ENCODE results near the gene ZNF331. TPM values are rescaled to one million over a fixed set of nuclear protein-coding genes. Genes with fewer than 3 reads are reported as not detected.
A peak's percentile ranks its signal among the peaks of the same experiment; 100 is the strongest.

Gene ZNF331
- polyA plus RNA-seq, 3 donors: 6.6 to 42.4 (median 9.5) TPM

DNA sequence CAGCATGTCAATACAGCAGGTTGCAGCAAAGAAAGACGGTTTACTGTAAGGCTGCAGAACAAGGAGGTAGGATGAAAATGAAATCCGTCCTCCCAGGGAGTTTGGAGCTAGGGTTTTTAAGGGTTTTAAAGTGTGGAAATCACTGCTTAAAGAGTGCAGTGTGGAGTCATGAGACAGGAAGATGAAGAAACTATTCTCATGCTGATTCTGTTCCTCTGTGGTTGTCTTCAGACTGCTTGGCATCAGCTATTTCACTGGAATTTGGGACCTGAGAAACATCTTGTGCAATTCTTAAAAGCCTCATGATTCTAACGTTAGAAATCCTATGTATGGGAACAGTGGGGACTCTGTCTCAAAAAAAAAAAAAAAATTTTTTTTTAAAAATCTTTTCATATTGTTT is 11.4 kb downstream of the ZNF331 start:
- H3K27me3 Mint-ChIP-seq (ENCODE audit: low read depth in 3 of 3): peaks cover 0 to 2% (median 0%) of the 10 kb centered on the region in 3 donors
- Histone ChIP-seq H3K36me3 (replicated peaks in 1 of 2; ENCODE audit: control insufficient read depth in 1 of 2, insufficient read depth in 2 of 2, low read length in 2 of 2) (peaks cover 0 to 8% of the 10 kb centered on the region in 2 donors), H3K27ac (ENCODE audit: low read depth in 1 of 2, low read length in 2 of 2) (peak overlapping the region; percentile 74 to 83), H3K4me1 (ENCODE audit: control insufficient read depth in 1 of 2, insufficient read depth in 2 of 2, low read length in 2 of 2) (peaks cover 27 to 34% of the 10 kb centered on the region in 2 donors), H3K9me3 (replicated peaks in 1 of 2; ENCODE audit: control insufficient read depth in 1 of 2, insufficient read depth in 1 of 2, low read length in 2 of 2) (peaks cover 9 to 12% of the 10 kb centered on the region in 2 donors), H3K27me3 (ENCODE audit: control insufficient read depth in 2 of 2, insufficient read depth in 2 of 2, low read length in 2 of 2) (no peaks in the 10 kb centered on the region), H2AFZ (ENCODE audit: insufficient read depth, low read depth, low read length, poor library complexity, severe bottlenecking) (no peak overlapping the region), H3K9ac (ENCODE audit: insufficient read depth, low read length, poor library complexity, severe bottlenecking) (no peak overlapping the region), H3K4me2 (replicated peaks; ENCODE audit: extremely low read depth, low read length, poor library complexity, severe bottlenecking) (peak overlapping the region; percentile 41), H3K79me2 (ENCODE audit: insufficient read depth, low read length) (no peaks in the 10 kb centered on the region), H3K4me3 (replicated peaks in 1 of 3; ENCODE audit: low read depth in 2 of 3, low read length in 3 of 3) (peak overlapping the region in 1 of 3 experiments; percentile 23), H4K20me1 (ENCODE audit: insufficient read depth, low read length) (no peaks in the 10 kb centered on the region)
- H3K27ac Mint-ChIP-seq: peak overlapping the region; percentile 78 to 89 (median 87)
- no CpG with 5 or more reads among the region's 3 CpGs for WGBS (ENCODE audit: insufficient coverage)
- TF ChIP-seq CTCF (IDR thresholded peaks at IDR 0.05): no peak
- H3K4me1 Mint-ChIP-seq: peaks cover 29% of the 10 kb centered on the region
- peak; percentile 60 to 77 (median 74) for DNase-seq
- H3K36me3 Mint-ChIP-seq: peaks cover 16 to 26% of the 10 kb centered on the region in 2 donors
- peak overlapping the region in 1 of 2 donors; percentile 40 for H3K4me3 Mint-ChIP-seq
- intact Hi-C loops (cut with micrococcal nuclease): no loop called here
- peaks cover 0 to 16% (median 9%) of the 10 kb centered on the region in 7 donors for H3K9me3 Mint-ChIP-seq

DNA sequence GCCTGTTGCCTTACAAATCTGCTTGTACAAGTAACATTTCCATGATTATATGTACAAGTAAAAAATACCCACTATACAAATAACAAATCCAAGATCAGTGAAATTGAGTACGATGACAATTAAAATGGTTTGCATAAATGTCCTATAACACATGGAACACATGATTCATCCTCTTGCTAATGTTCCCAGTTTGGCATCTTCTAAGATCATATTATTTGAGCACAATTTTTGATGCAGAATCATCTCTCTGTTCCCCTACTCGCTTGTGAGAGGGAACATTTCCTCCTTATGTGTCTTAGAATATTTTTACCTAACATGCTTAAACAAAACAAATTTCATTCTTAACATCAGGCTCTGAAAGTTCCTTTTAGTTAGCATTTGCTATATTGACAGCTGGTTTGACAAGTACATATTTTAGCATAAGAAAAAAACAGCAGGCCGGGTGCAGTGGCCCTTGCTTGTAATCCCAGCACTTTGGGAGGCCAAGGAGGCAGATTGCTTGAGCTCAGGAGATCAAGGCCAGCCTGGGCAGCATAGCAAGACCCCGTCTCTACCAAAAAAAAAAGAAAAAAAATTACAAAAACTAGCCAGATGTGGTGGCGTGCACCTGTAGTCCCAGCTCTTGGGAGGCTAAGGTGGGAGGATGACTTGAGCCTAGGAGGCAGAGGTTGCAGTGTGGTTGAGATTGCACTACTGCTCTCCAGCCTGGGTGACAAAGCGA is 14.2 kb downstream of the ZNF331 start:
- peaks cover 10 to 21% of the 10 kb centered on the region in 2 donors for H3K36me3 Mint-ChIP-seq
- no peak overlapping the region for H2AFZ ChIP-seq (ENCODE audit: insufficient read depth, low read depth, low read length, poor library complexity, severe bottlenecking)
- TF ChIP-seq CTCF (IDR thresholded peaks at IDR 0.05): no peak
- intact Hi-C loops (cut with micrococcal nuclease): no loop called here
- H3K4me1 ChIP-seq (ENCODE audit: control insufficient read depth in 1 of 2, insufficient read depth in 2 of 2, low read length in 2 of 2): peaks cover 30 to 38% of the 10 kb centered on the region in 2 donors
- WGBS (ENCODE audit: insufficient coverage): no CpG with 5 or more reads among the region's 6 CpGs
- no peak overlapping the region for H3K4me2 ChIP-seq (replicated peaks; ENCODE audit: extremely low read depth, low read length, poor library complexity, severe bottlenecking)
- no peak overlapping the region for H3K4me3 ChIP-seq (replicated peaks in 1 of 3; ENCODE audit: low read depth in 2 of 3, low read length in 3 of 3)
- peaks cover 10 to 21% of the 10 kb centered on the region in 2 donors for H3K9me3 ChIP-seq (replicated peaks in 1 of 2; ENCODE audit: control insufficient read depth in 1 of 2, insufficient read depth in 1 of 2, low read length in 2 of 2)
- H3K4me3 Mint-ChIP-seq: no peak overlapping the region
- H4K20me1 ChIP-seq (ENCODE audit: insufficient read depth, low read length): no peaks in the 10 kb centered on the region
- peaks cover 4 to 31% (median 22%) of the 10 kb centered on the region in 7 donors for H3K9me3 Mint-ChIP-seq
- H3K79me2 ChIP-seq (ENCODE audit: insufficient read depth, low read length): no peaks in the 10 kb centered on the region
- H3K36me3 ChIP-seq (replicated peaks in 1 of 2; ENCODE audit: control insufficient read depth in 1 of 2, insufficient read depth in 2 of 2, low read length in 2 of 2): no peaks in the 10 kb centered on the region
- DNase-seq: no peak
- no peaks in the 10 kb centered on the region for H3K27me3 ChIP-seq (ENCODE audit: control insufficient read depth in 2 of 2, insufficient read depth in 2 of 2, low read length in 2 of 2)
- H3K4me1 Mint-ChIP-seq: peaks cover 25% of the 10 kb centered on the region
- H3K27me3 Mint-ChIP-seq (ENCODE audit: low read depth in 3 of 3): no peaks in the 10 kb centered on the region
- peak overlapping the region in 1 of 7 donors; percentile 20 for H3K27ac Mint-ChIP-seq
- H3K9ac ChIP-seq (ENCODE audit: insufficient read depth, low read length, poor library complexity, severe bottlenecking): no peak overlapping the region
- no peak overlapping the region for H3K27ac ChIP-seq (ENCODE audit: low read depth in 1 of 2, low read length in 2 of 2)

Data from CD14-positive monocyte (primary cell).